Measurements from ENCODE around the gene EMID1.
"Not testable (repeated sequence)": the region's sequence is repeated elsewhere in the genome, so short reads cannot be mapped to it uniquely, and the experiment has no call there.

The EMID1 gene

GRCh38 chr22:29209624-29209929 lies 3.9 kb downstream of the EMID1 start:
- DNase-seq (ENCODE audit: low spot score) (no peak), FAIRE-seq (no peak)

- DNase-seq (ENCODE audit: low spot score) (no peak), FAIRE-seq (no peak)
Observed at GRCh38 chr22:29211066-29211465, 5.4 kb downstream of the EMID1 start.

- FAIRE-seq (no peak), DNase-seq (ENCODE audit: low spot score) (no peak)
Observed at GRCh38 chr22:29211466-29211865, 5.8 kb downstream of the EMID1 start.

GRCh38 chr22:29212743-29213142 lies 7.0 kb downstream of the EMID1 start:
- DNase-seq (ENCODE audit: low spot score) (no peak), FAIRE-seq (no peak)

- FAIRE-seq, result no peak
- no peak for DNase-seq (ENCODE audit: low spot score)
Observed at GRCh38 chr22:29213493-29213892, 7.8 kb downstream of the EMID1 start.

GRCh38 chr22:29214232-29214631 lies 8.5 kb downstream of the EMID1 start:
- DNase-seq (ENCODE audit: low spot score) (no peak), FAIRE-seq (no peak)

- FAIRE-seq (no peak), DNase-seq (ENCODE audit: low spot score) (no peak)
Observed at GRCh38 chr22:29215012-29215860, 9.5 kb downstream of the EMID1 start.

GRCh38 chr22:29216011-29216872 lies 10.5 kb downstream of the EMID1 start:
- FAIRE-seq, result no peak
- no peak for DNase-seq (ENCODE audit: low spot score)

GRCh38 chr22:29216873-29217666 lies 11.4 kb downstream of the EMID1 start:
- no peak for FAIRE-seq
- DNase-seq (ENCODE audit: low spot score), result no peak

- DNase-seq (ENCODE audit: low spot score) (no peak), FAIRE-seq (no peak)
Observed at GRCh38 chr22:29217827-29218757, 12.4 kb downstream of the EMID1 start.

- no peak for DNase-seq (ENCODE audit: low spot score)
Observed at GRCh38 chr22:29218758-29219408, 13.2 kb downstream of the EMID1 start.

GRCh38 chr22:29219409-29219782 lies 13.7 kb downstream of the EMID1 start:
- FAIRE-seq; DNase-seq (ENCODE audit: low spot score): not testable (repeated sequence)

More at GRCh38 chr22:29218758-29219408, 13.2 kb downstream of the EMID1 start:
- no peak for FAIRE-seq

GRCh38 chr22:29219881-29220670 lies 14.4 kb downstream of the EMID1 start:
- FAIRE-seq, result no peak
- no peak for DNase-seq (ENCODE audit: low spot score)

GRCh38 chr22:29224121-29224858 lies 18.6 kb downstream of the EMID1 start:
- no peak for FAIRE-seq
- no peak for DNase-seq (ENCODE audit: low spot score)

GRCh38 chr22:29224859-29225410 lies 19.2 kb downstream of the EMID1 start:
- no peak for FAIRE-seq
- DNase-seq (ENCODE audit: low spot score), result no peak

GRCh38 chr22:29225422-29226090 lies 19.9 kb downstream of the EMID1 start:
- no peak for DNase-seq (ENCODE audit: low spot score)
- FAIRE-seq, result no peak

GRCh38 chr22:29226351-29226981 lies 20.8 kb downstream of the EMID1 start:
- DNase-seq (ENCODE audit: low spot score), result no peak
- no peak for FAIRE-seq
